ENCODE measurements around the gene MT4. TPM values are rescaled to one million over a fixed set of nuclear protein-coding genes. Genes with fewer than 3 reads are reported as not detected.

MT4 gene
- not detected for total RNA-seq
- polyA plus RNA-seq: not detected
- total RNA-seq: not detected

GRCh38 chr16:56564793-56565477, at the start of gene MT4:
TSS of gene MT4 (plus strand) at chr16:56565073. CDS start at chr16:56565129, 56 bp downstream.
- POLR2A ChIA-PET: no interaction called here
- ATAC-seq: no peak

GRCh38 chr16:56515665-56516064, 49.2 kb upstream of the MT4 start:
- peaks cover 7 to 25% of the 10 kb centered on the region in 2 donors for H3K4me1 ChIP-seq (ENCODE audit: control insufficient read depth in 2 of 2, insufficient read depth in 2 of 2, low read length in 2 of 2)
- peaks cover 17 to 81% (median 72%) of the 10 kb centered on the region in 7 donors for H3K4me1 Mint-ChIP-seq
- intact Hi-C loops (cut with micrococcal nuclease): loop anchor here in 1 of 2 donors (5.0 to 10.0 kb wide), 2 partner anchors 419 to 672 kb away; partner anchors contain the start of genes HERPUD1, PSME3IP1 and RSPRY1
- POLR2A ChIA-PET: no interaction called here
- no peak for ATAC-seq
- H3K4me3 Mint-ChIP-seq: peak overlapping the region in 2 of 10 donors; percentile 13 to 31
- peaks cover 0 to 2% (median 0%) of the 10 kb centered on the region in 11 donors for H3K9me3 Mint-ChIP-seq
- peaks cover 1 to 19% (median 8%) of the 10 kb centered on the region in 3 experiments for H3K36me3 ChIP-seq (ENCODE audit: control insufficient read depth in 2 of 3, insufficient read depth in 3 of 3, low read length in 3 of 3)
- no peak for DNase-seq
- no peaks in the 10 kb centered on the region for H3K27me3 Mint-ChIP-seq
- H3K9me3 ChIP-seq (ENCODE audit: control insufficient read depth in 2 of 3, low read length in 3 of 3): no peaks in the 10 kb centered on the region
- H3K27me3 ChIP-seq (ENCODE audit: control insufficient read depth in 2 of 2, insufficient read depth in 2 of 2, low read length in 2 of 2): no peaks in the 10 kb centered on the region
- H3K4me3 ChIP-seq (ENCODE audit: low read length): no peak overlapping the region
- CTCF ChIA-PET: interaction anchor here (0.8 kb wide), 1 partner anchor 58 kb away, joined by 3 read pairs; no protein-coding TSS in a partner anchor
- H3K27ac Mint-ChIP-seq: peak overlapping the region in 2 of 9 donors; percentile 43 to 46
- no peak overlapping the region for H3K27ac ChIP-seq (ENCODE audit: low read depth, low read length)
- H3K36me3 Mint-ChIP-seq: peaks cover 0 to 28% (median 9%) of the 10 kb centered on the region in 5 donors

More at GRCh38 chr16:56564793-56565477, at the start of gene MT4:
- Histone ChIP-seq H3K9me3 (ENCODE audit: control insufficient read depth in 2 of 3, low read length in 3 of 3) (no peaks in the 10 kb centered on the region), H3K27me3 (ENCODE audit: control insufficient read depth in 2 of 2, insufficient read depth in 2 of 2, low read length in 2 of 2) (no peaks in the 10 kb centered on the region), H3K27ac (ENCODE audit: low read depth, low read length) (no peak within 1 kb of the TSS), H3K4me3 (ENCODE audit: low read length) (no peak within 1 kb of the TSS), H3K4me1 (ENCODE audit: control insufficient read depth in 2 of 2, insufficient read depth in 2 of 2, low read length in 2 of 2) (no peaks in the 10 kb centered on the region), H3K36me3 (ENCODE audit: control insufficient read depth in 2 of 3, insufficient read depth in 3 of 3, low read length in 3 of 3) (no peaks in the 10 kb centered on the region)
- H3K4me1 Mint-ChIP-seq: peaks cover 0 to 6% (median 0%) of the 10 kb centered on the region in 7 donors
- no peaks in the 10 kb centered on the region for H3K9me3 Mint-ChIP-seq
- CTCF ChIA-PET: interaction anchor here (0.6 to 1.7 kb wide), 2 partner anchors 125 to 137 kb away, joined by 3 to 5 read pairs; no protein-coding TSS in a partner anchor
- intact Hi-C loops (cut with micrococcal nuclease): no loop called here
- H3K27ac Mint-ChIP-seq: no peak within 1 kb of the TSS
- DNase-seq: no peak
- peaks cover 0 to 17% (median 5%) of the 10 kb centered on the region in 5 donors for H3K27me3 Mint-ChIP-seq
- no peak within 1 kb of the TSS for H3K4me3 Mint-ChIP-seq
- no peaks in the 10 kb centered on the region for H3K36me3 Mint-ChIP-seq

- Histone ChIP-seq H3K36me3 (ENCODE audit: control insufficient read depth in 2 of 3, insufficient read depth in 3 of 3, low read length in 3 of 3) (peaks cover 0 to 10% (median 0%) of the 10 kb centered on the region in 3 experiments), H3K4me3 (ENCODE audit: low read length) (no peak overlapping the region), H3K9me3 (ENCODE audit: control insufficient read depth in 2 of 3, low read length in 3 of 3) (no peaks in the 10 kb centered on the region), H3K4me1 (ENCODE audit: control insufficient read depth in 2 of 2, insufficient read depth in 2 of 2, low read length in 2 of 2) (peaks cover 8 to 26% of the 10 kb centered on the region in 2 donors), H3K27me3 (ENCODE audit: control insufficient read depth in 2 of 2, insufficient read depth in 2 of 2, low read length in 2 of 2) (no peaks in the 10 kb centered on the region), H3K27ac (ENCODE audit: low read depth, low read length) (no peak overlapping the region)
- ATAC-seq: no peak
- intact Hi-C loops (cut with micrococcal nuclease): loop anchor here in 1 of 2 donors (5.0 to 10.0 kb wide), 2 partner anchors 418 to 670 kb away; partner anchors contain the start of genes HERPUD1, PSME3IP1 and RSPRY1
- H3K27me3 Mint-ChIP-seq: no peaks in the 10 kb centered on the region
- peak overlapping the region in 6 of 9 donors; percentile 6 to 66 (median 17) for H3K27ac Mint-ChIP-seq
- peaks cover 19 to 86% (median 74%) of the 10 kb centered on the region in 7 donors for H3K4me1 Mint-ChIP-seq
- POLR2A ChIA-PET: interaction anchor here (0.6 to 1.5 kb wide), 4 partner anchors 11 to 166 kb away, joined by 3 to 7 read pairs (median 4); partner anchors contain the start of gene MT1X
- no peak for DNase-seq
- H3K9me3 Mint-ChIP-seq: no peaks in the 10 kb centered on the region
- H3K4me3 Mint-ChIP-seq: peak overlapping the region in 8 of 10 donors; percentile 0 to 54 (median 22)
- H3K36me3 Mint-ChIP-seq: peaks cover 0 to 14% (median 0%) of the 10 kb centered on the region in 5 donors
- CTCF ChIA-PET: interaction anchor here (0.7 to 2.7 kb wide), 4 partner anchors 13 to 185 kb away, joined by 3 to 10 read pairs (median 4); no protein-coding TSS in a partner anchor
Measured at GRCh38 chr16:56517206-56517605, 47.7 kb upstream of the MT4 start.

- H3K4me3 Mint-ChIP-seq: peak overlapping the region; percentile 64 to 91 (median 86)
- peaks cover 8 to 26% of the 10 kb centered on the region in 2 donors for H3K4me1 ChIP-seq (ENCODE audit: control insufficient read depth in 2 of 2, insufficient read depth in 2 of 2, low read length in 2 of 2)
- intact Hi-C loops (cut with micrococcal nuclease): loop anchor here in 1 of 2 donors (5.0 to 10.0 kb wide), 2 partner anchors 416 to 669 kb away; partner anchors contain the start of genes HERPUD1, PSME3IP1 and RSPRY1
- H3K4me1 Mint-ChIP-seq: peaks cover 18 to 74% (median 63%) of the 10 kb centered on the region in 7 donors
- H3K27ac Mint-ChIP-seq: peak overlapping the region in 7 of 9 donors; percentile 2 to 94 (median 90)
- H3K27me3 ChIP-seq (ENCODE audit: control insufficient read depth in 2 of 2, insufficient read depth in 2 of 2, low read length in 2 of 2): no peaks in the 10 kb centered on the region
- peaks cover 0 to 6% (median 0%) of the 10 kb centered on the region in 3 experiments for H3K36me3 ChIP-seq (ENCODE audit: control insufficient read depth in 2 of 3, insufficient read depth in 3 of 3, low read length in 3 of 3)
- ChIA-PET POLR2A (interaction anchor here (0.7 to 1.5 kb wide), 5 partner anchors 66 to 164 kb away, joined by 3 to 4 read pairs (median 4); partner anchors contain the start of gene MT1X), CTCF (interaction anchor here (1.4 to 2.7 kb wide), 2 partner anchors 59 to 184 kb away, joined by 4 to 10 read pairs; no protein-coding TSS in a partner anchor)
- DNase-seq (no peak), ATAC-seq (no peak)
- H3K9me3 ChIP-seq (ENCODE audit: control insufficient read depth in 2 of 3, low read length in 3 of 3): no peaks in the 10 kb centered on the region
- H3K9me3 Mint-ChIP-seq: no peaks in the 10 kb centered on the region
- H3K36me3 Mint-ChIP-seq: peaks cover 0 to 7% (median 0%) of the 10 kb centered on the region in 5 donors
- no peaks in the 10 kb centered on the region for H3K27me3 Mint-ChIP-seq
- no peak overlapping the region for H3K4me3 ChIP-seq (ENCODE audit: low read length)
- no peak overlapping the region for H3K27ac ChIP-seq (ENCODE audit: low read depth, low read length)
Measured at GRCh38 chr16:56518425-56518824, 46.4 kb upstream of the MT4 start.

GRCh38 chr16:56519459-56520250, 45.2 kb upstream of the MT4 start, which contains the start of gene BBS2:
TSS of gene BBS2 (minus strand) at chr16:56520024. CDS start at chr16:56519862, 162 bp downstream.
- H3K27ac Mint-ChIP-seq: peak within 1 kb of the TSS; percentile 60 to 95 (median 90)
- ChIA-PET POLR2A (interaction anchor here (0.6 to 1.4 kb wide), 10 partner anchors 10 to 190 kb away, joined by 3 to 5 read pairs (median 3); partner anchors contain the start of genes MT1X, NUDT21 and OGFOD1), CTCF (interaction anchor here (0.6 to 2.7 kb wide), 3 partner anchors 54 to 183 kb away, joined by 4 to 10 read pairs (median 5); no protein-coding TSS in a partner anchor)
- H3K27me3 Mint-ChIP-seq: no peaks in the 10 kb centered on the region
- DNase-seq: peak; percentile 84 to 93 (median 92)
- peaks cover 0 to 6% (median 0%) of the 10 kb centered on the region in 3 experiments for H3K36me3 ChIP-seq (ENCODE audit: control insufficient read depth in 2 of 3, insufficient read depth in 3 of 3, low read length in 3 of 3)
- no peaks in the 10 kb centered on the region for H3K36me3 Mint-ChIP-seq
- H3K4me3 ChIP-seq (ENCODE audit: low read length): peak within 1 kb of the TSS; percentile 99
- H3K4me1 ChIP-seq (ENCODE audit: control insufficient read depth in 2 of 2, insufficient read depth in 2 of 2, low read length in 2 of 2): peaks cover 8 to 26% of the 10 kb centered on the region in 2 donors
- H3K4me3 Mint-ChIP-seq: peak within 1 kb of the TSS; percentile 82 to 91 (median 86)
- H3K27ac ChIP-seq (ENCODE audit: low read depth, low read length): peak within 1 kb of the TSS; percentile 92
- H3K9me3 Mint-ChIP-seq: no peaks in the 10 kb centered on the region
- ATAC-seq: peak; percentile 89
- intact Hi-C loops (cut with micrococcal nuclease): loop anchor here (1.0 to 10.0 kb wide), 7 partner anchors 68 to 668 kb away; partner anchors contain the start of genes NUDT21 (in 2 of the 2), OGFOD1 (in 2 of the 2), AMFR (in 1 of the 2) and HERPUD1 (in 1 of the 2)
- H3K27me3 ChIP-seq (ENCODE audit: control insufficient read depth in 2 of 2, insufficient read depth in 2 of 2, low read length in 2 of 2): no peaks in the 10 kb centered on the region
- H3K9me3 ChIP-seq (ENCODE audit: control insufficient read depth in 2 of 3, low read length in 3 of 3): no peaks in the 10 kb centered on the region
- peaks cover 11 to 62% (median 52%) of the 10 kb centered on the region in 7 donors for H3K4me1 Mint-ChIP-seq
